PC-9 (cell line): ENCODE data around the gene FLNC. TPM values are rescaled to one million over a fixed set of nuclear protein-coding genes. Genes with fewer than 3 reads are reported as not detected.

ENCODE experiments used
- BruUV-seq: library from RNA; stranded (reverse); fragments of 400-500 nt; replicated peaks from 2 replicates; lab custom pipeline; 2021; lab: Mats Ljungman, UMichigan
- CTCF ChIA-PET: fragments of 300-600 bp; sonication (Branson Sonifier 250); formaldehyde crosslinking; loops from one replicate; lab custom pipeline; 2022; ENCODE audit warnings: antibody characterized with exemption; lab: Charles Lee
- POLR2A ChIA-PET: fragments of 300-600 bp; sonication (Branson Sonifier 250); formaldehyde crosslinking; loops from one replicate; lab custom pipeline; 2022; ENCODE audit warnings: antibody characterized with exemption; ENCODE audit not compliant: unreplicated experiment; lab: Charles Lee
- DNase-seq, 2 experiments: peaks; one replicate each; pipeline versions ENCODE4 v3.0.0 to v3.0.0-alpha.2; 2015 to 2022; ENCODE audit warnings: mixed read lengths in 1 of 2
- H2AFZ ChIP-seq: fragments of 200-600 bp; sonication (generic); 2 replicates; pipeline ENCODE4 v1.8.1; 2017; ENCODE audit warnings: antibody characterized with exemption
- H3F3A ChIP-seq: fragments of 200-600 bp; sonication (generic); 2 replicates; pipeline ENCODE4 v1.8.1; 2017; ENCODE audit warnings: antibody characterized with exemption, mild to moderate bottlenecking, low read depth; ENCODE audit not compliant: insufficient read depth
- H3K27ac ChIP-seq: fragments of 200-600 bp; sonication (generic); 2 replicates; pipeline ENCODE4 v1.6.1; 2016; ENCODE audit warnings: mixed run types
- H3K27me3 ChIP-seq: fragments of 200-600 bp; sonication (generic); 2 replicates; pipeline ENCODE4 v1.6.1; 2016; ENCODE audit warnings: low read depth, mixed run types; ENCODE audit not compliant: insufficient read depth
- H3K36me3 ChIP-seq: fragments of 200-600 bp; sonication (generic); 2 replicates; pipeline ENCODE4 v1.6.1; 2016; ENCODE audit warnings: low read depth, mixed run types
- H3K4me1 ChIP-seq: fragments of 200-600 bp; sonication (generic); replicated peaks from 2 replicates; pipeline ENCODE4 v1.6.1; 2016; ENCODE audit warnings: mixed run types; ENCODE audit not compliant: insufficient read depth
- H3K4me2 ChIP-seq: fragments of 200-600 bp; sonication (generic); 2 replicates; pipeline ENCODE4 v1.6.1; 2017; ENCODE audit warnings: mixed run types
- H3K4me3 ChIP-seq: fragments of 200-600 bp; sonication (generic); 2 replicates; pipeline ENCODE4 v1.6.1; 2016; ENCODE audit warnings: mixed run types
- H3K79me2 ChIP-seq: fragments of 200-600 bp; sonication (generic); 2 replicates; pipeline ENCODE4 v1.6.1; 2017; ENCODE audit warnings: low read depth, mixed run types
- H3K9me2 ChIP-seq: fragments of 200-600 bp; sonication (generic); 2 replicates; pipeline ENCODE4 v1.8.1; 2017; ENCODE audit warnings: mild to moderate bottlenecking; ENCODE audit not compliant: insufficient read depth
- H3K9me3 ChIP-seq: fragments of 200-600 bp; sonication (generic); 2 replicates; pipeline ENCODE4 v1.8.1; 2016; ENCODE audit warnings: low read depth; ENCODE audit not compliant: insufficient read depth
- H4K20me1 ChIP-seq: fragments of 200-600 bp; sonication (generic); 2 replicates; pipeline ENCODE4 v1.8.1; 2017; ENCODE audit not compliant: insufficient read depth
- EZH2 ChIP-seq: fragments of 200-600 bp; sonication (generic); IDR thresholded peaks from 2 replicates; pipeline ENCODE4 v1.8.0; 2017; ENCODE audit warnings: antibody characterized with exemption, low read depth
- intact Hi-C: fragments of 100-400 bp; cut with micrococcal nuclease; formaldehyde crosslinking; loops from one replicate; pipeline ENCODE4 v1.10.0; 2022; ENCODE audit not compliant: unreplicated experiment
- total RNA-seq: library from RNA; stranded (reverse); gene quantifications from 2 replicates; pipeline ENCODE4 v1.2.3, GENCODE V29; 2021
- TF ChIP-seq, protein P1 (sequence below): fragments of 200-600 bp; sonication (generic); conservative IDR thresholded peaks from 2 replicates; pipeline ENCODE4 v1.6.1; 2017; ENCODE audit warnings: mixed run types, antibody characterized with exemption, mild to moderate bottlenecking, moderate library complexity

FLNC gene
- total RNA-seq, 1 experiment from 2014 or later: 75.5 TPM

DNA sequence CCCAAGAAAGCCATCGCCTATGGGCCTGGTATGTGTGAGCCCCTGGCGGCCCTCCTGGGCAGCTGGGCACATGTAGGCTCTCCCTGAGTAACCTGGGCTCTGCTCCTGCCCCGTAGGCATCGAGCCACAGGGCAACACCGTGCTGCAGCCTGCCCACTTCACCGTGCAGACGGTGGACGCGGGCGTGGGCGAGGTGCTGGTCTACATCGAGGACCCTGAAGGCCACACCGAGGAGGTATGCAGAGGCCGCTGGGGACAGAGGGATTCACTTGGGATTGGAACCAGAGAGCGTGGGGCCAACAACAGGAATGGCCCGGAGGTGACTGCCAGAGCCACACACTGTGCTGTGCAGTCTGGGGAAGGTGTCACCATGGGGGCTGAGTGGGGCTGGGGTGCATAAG lies 7.3 kb downstream of the FLNC start:
- Histone ChIP-seq H3K27ac (no peak overlapping the region), H3K27me3 (no peaks in the 10 kb centered on the region), H3K4me2 (no peak overlapping the region), H3K9me2 (no peaks in the 10 kb centered on the region), H3K9me3 (no peaks in the 10 kb centered on the region), H3K4me1 (peaks cover 18% of the 10 kb centered on the region), H3K79me2 (no peaks in the 10 kb centered on the region), H3K4me3 (no peak overlapping the region), H4K20me1 (no peaks in the 10 kb centered on the region), H2AFZ (no peak overlapping the region), H3K36me3 (no peaks in the 10 kb centered on the region), H3F3A (peaks cover 6% of the 10 kb centered on the region; the same call in 1 of the 2 replicates)
- BruUV-seq: no TSS peak
- ChIA-PET POLR2A (no interaction called here), CTCF (no interaction called here)
- intact Hi-C loops: no loop called here
- no peak for DNase-seq
- TF ChIP-seq, protein P1, sequence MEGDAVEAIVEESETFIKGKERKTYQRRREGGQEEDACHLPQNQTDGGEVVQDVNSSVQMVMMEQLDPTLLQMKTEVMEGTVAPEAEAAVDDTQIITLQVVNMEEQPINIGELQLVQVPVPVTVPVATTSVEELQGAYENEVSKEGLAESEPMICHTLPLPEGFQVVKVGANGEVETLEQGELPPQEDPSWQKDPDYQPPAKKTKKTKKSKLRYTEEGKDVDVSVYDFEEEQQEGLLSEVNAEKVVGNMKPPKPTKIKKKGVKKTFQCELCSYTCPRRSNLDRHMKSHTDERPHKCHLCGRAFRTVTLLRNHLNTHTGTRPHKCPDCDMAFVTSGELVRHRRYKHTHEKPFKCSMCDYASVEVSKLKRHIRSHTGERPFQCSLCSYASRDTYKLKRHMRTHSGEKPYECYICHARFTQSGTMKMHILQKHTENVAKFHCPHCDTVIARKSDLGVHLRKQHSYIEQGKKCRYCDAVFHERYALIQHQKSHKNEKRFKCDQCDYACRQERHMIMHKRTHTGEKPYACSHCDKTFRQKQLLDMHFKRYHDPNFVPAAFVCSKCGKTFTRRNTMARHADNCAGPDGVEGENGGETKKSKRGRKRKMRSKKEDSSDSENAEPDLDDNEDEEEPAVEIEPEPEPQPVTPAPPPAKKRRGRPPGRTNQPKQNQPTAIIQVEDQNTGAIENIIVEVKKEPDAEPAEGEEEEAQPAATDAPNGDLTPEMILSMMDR: no peak
- no peak for TF ChIP-seq EZH2

DNA sequence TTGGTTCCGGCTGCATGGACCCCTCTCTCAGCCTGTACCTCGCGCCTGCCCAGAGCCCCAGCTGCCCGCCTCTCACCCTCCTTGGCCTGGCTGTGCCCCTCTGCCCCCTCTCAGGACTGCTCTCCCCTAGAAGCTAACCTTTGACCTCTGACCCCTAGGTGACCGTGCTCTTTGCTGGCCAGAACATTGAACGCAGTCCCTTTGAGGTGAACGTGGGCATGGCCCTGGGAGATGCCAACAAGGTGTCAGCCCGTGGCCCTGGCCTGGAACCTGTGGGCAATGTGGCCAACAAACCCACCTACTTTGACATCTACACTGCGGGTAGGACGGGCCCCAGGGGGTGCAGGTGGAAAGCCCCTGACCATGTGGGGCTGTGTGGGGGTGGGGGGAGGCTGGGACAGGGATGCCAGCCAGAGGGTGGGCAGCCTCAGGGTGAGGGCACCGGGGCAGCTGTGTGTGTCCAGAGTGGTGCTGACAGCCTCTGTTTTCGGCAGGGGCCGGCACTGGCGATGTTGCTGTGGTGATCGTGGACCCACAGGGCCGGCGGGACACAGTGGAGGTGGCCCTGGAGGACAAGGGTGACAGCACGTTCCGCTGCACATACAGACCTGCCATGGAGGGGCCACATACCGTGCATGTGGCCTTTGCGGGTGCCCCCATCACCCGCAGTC lies 8.0 kb downstream of the FLNC start:
- no peak overlapping the region for H3K27ac ChIP-seq
- H3K27me3 ChIP-seq: no peaks in the 10 kb centered on the region
- no peaks in the 10 kb centered on the region for H3K79me2 ChIP-seq
- no peaks in the 10 kb centered on the region for H4K20me1 ChIP-seq
- no peaks in the 10 kb centered on the region for H3K9me3 ChIP-seq
- no peak for DNase-seq
- BruUV-seq: no TSS peak
- H2AFZ ChIP-seq: no peak overlapping the region
- CTCF ChIA-PET: no interaction called here
- no peak overlapping the region for H3K4me3 ChIP-seq
- intact Hi-C loops: no loop called here
- H3K4me1 ChIP-seq: peaks cover 15% of the 10 kb centered on the region
- H3K36me3 ChIP-seq: no peaks in the 10 kb centered on the region
- H3K4me2 ChIP-seq: no peak overlapping the region
- peaks cover 6% of the 10 kb centered on the region; the same call in 1 of the 2 replicates for H3F3A ChIP-seq
- H3K9me2 ChIP-seq: no peaks in the 10 kb centered on the region
- TF ChIP-seq, protein P1: no peak
- no peak for TF ChIP-seq EZH2
- POLR2A ChIA-PET: no interaction called here

DNA sequence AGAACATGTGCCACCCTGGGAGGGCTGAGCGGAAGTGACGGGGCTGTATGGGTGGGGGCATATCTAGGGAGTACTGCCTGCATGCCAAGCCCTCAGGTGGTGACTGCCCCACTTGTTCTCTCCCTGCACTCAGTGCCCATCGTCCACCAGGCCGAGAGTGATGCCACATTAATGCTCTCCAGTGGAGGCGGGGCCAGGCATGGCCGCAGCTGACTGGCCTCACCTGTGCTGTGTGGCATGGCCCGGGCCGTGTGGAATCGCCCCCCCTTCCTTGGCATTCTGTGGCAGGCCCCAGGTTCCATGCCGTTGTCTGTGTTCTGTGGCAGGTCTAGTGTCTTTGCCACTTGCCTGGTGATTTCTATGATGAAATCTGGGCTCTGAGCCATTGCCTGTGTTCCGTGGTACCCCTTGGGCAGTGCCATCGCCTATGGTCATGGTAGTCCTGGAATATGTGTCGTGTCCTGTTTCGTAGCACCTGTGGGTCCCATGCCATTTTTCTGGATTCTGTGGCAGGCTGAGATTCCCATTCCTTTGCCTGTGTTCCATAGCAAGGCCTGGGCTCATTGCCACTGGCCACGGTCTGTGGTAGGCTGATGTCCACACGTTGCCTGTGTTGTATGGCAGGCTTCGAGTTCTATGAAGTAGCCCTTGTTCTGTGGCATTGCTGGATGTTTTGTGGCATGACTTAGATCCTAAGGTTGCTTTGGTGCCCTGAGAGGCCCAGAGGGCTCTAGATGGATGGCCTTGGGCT lies 8.9 kb downstream of the FLNC start:
- no peak overlapping the region for H3K27ac ChIP-seq
- H4K20me1 ChIP-seq: no peaks in the 10 kb centered on the region
- POLR2A ChIA-PET: no interaction called here
- TF ChIP-seq, protein P1: no peak
- no peak for TF ChIP-seq EZH2
- no TSS peak for BruUV-seq
- no peak overlapping the region for H2AFZ ChIP-seq
- no peaks in the 10 kb centered on the region for H3K27me3 ChIP-seq
- H3K9me3 ChIP-seq: no peaks in the 10 kb centered on the region
- H3K4me3 ChIP-seq: no peak overlapping the region
- no peaks in the 10 kb centered on the region for H3K79me2 ChIP-seq
- CTCF ChIA-PET: no interaction called here
- H3K9me2 ChIP-seq: no peaks in the 10 kb centered on the region
- DNase-seq: no peak
- peaks cover 6% of the 10 kb centered on the region; the same call in 1 of the 2 replicates for H3K4me1 ChIP-seq
- no peaks in the 10 kb centered on the region for H3K36me3 ChIP-seq
- H3F3A ChIP-seq: peaks cover 6% of the 10 kb centered on the region; the same call in 1 of the 2 replicates
- no peak overlapping the region for H3K4me2 ChIP-seq
- intact Hi-C loops: no loop called here
